HG03066 (cell line): ENCODE measurements around the gene PIGQ.
A peak's percentile ranks its signal among the peaks of the same experiment; 100 is the strongest.

Source experiments
- ATAC-seq: cut with Tn5 transposase; IDR thresholded peaks from one replicate; pipeline ENCODE4 v1.9.1; 2021; ENCODE audit warnings: low read depth; ENCODE audit not compliant: unreplicated experiment

PIGQ gene

DNA sequence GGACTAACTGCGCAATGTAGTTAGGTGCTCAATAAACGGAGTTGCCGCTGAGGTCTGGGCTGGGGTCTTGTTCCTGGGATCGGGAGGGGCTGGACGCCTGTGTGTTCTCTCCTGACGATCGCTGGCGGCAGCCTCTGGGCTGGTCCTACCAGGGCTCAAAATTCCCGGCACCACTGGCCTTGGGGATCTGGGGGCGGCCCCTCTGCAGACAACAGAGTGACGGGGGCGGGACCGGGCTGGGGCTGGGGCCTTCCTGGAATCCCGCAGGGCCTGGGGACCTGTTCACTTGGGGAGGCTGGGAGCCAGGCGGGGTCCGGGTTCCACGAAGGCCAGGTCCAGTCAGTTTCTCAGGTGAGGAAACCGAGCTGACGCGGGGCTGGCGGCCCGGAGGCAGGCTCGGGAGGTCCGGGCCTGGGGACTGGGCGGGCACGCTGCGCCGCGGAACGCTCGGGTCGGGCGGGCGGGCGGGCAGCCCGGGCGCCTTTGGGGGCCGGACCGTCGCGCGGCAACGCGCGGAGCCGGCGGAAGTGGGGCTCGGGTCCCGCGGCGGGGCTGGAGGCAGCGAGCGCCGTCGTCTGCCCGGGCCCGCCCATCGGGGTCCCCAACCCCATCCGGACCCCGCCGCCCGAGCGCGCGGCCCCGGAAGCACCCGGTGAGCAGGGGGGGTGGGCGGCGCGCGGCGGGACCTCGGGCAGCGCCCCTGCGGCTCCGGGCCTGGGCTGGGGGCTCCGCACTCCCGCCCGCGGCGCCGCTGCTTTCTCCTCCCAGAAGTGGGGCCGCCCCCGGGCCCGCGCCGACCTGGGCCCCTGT lies at the start of gene PIGQ:
Gene PIGQ, plus strand, starts transcription at position 524 of the 810 bp plus-strand sequence. CDS start 4,107 bp downstream, outside the sequence.
- ATAC-seq: no peak

DNA sequence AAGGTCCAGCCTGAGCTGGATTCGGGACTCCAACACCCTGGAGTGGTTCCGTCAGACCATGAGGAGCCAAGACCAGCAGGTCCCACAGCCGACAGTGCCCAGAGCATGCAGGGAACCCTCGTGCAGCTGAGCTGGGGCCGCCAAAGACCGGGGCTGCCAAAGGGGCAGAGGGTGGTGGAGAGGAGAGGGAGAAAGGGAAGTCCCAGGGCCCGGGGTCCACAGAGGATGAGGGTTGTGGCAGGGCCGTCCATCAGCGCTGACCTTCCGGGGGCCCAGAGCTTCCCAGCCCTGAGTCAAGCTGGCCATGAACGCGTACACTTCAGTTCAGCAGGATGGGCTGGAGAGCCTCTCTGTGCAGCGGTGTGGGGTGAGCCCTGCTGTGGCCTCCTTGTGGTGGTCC lies 48.9 kb upstream of the PIGQ start:
- ATAC-seq: no peak

DNA sequence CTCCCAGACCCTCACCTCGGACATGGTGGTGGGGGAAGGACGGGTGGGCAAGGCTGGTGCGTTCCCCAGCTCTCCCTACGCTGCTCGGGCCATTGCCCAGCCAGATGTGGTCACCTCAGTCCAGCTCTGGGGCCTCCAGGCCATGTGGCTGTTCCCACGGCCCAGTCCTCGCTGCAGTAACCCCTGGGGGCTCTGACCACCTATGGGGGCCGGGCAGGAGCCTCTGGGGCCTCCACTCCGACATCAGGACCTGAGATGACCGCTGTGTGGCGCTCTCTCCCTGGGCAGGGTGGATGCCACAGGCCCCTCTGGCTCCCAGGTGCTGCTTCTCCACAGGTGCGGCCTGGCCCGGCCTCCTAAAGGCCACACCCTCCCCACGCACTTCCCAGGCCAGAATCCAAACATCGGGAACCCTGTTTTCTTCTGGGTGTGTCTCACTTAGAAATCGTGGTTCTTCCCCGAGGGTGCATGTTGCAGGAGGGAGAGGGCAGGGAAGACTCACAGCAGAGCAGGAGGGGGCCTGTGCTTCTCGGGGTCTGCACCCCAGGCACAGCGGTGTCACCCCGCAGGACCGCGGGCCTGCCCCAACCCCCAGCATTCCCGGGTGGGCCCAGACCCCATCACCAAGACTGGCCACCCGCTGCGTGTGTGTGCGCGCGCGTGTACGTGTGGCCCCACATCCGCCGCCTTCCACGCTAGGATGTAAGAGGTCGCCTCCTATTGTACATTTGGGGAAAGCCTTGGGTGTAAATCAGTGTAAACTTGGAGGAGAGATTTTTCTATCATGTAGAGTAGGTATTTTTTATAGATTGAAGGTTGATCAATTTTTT lies 48.2 kb upstream of the PIGQ start:
- ATAC-seq: no peak

DNA sequence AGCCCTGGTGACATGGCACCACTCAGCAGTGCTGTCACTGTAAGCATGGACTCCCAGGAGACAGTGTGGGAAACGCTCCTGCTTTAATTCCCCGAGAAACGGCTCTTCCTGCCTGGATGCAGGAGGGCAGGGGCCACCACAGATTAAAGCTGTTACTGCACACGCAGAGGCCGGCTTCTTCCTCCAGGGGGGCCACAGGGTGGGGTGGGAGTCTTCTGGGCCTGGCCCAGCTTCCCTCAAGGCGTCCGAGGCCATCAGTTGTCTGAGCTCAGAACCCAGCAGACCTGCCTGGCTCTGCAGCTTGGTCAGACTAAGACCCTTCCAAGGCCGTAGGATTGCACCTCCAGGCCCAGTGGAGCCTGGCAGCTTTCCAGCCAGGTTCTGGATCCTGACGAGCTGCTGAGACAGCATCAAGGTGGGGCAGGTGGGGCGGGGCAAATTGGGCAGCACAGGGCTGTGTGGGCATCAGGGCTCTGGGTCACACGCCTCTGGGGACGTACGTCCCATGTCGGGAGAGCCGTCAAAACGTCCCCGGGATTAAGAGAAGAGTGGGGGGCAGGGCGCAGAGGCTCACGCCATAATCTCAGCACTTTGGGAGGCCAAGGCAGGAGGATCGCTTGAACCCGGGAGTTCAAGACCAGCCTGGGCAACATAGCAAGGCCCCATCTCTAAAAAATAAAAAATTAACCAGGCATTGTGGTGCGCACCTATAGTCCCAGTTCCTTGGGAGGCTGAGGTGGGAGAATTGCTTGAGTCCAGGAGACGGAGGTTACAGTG lies 47.3 kb upstream of the PIGQ start:
- ATAC-seq: no peak

DNA sequence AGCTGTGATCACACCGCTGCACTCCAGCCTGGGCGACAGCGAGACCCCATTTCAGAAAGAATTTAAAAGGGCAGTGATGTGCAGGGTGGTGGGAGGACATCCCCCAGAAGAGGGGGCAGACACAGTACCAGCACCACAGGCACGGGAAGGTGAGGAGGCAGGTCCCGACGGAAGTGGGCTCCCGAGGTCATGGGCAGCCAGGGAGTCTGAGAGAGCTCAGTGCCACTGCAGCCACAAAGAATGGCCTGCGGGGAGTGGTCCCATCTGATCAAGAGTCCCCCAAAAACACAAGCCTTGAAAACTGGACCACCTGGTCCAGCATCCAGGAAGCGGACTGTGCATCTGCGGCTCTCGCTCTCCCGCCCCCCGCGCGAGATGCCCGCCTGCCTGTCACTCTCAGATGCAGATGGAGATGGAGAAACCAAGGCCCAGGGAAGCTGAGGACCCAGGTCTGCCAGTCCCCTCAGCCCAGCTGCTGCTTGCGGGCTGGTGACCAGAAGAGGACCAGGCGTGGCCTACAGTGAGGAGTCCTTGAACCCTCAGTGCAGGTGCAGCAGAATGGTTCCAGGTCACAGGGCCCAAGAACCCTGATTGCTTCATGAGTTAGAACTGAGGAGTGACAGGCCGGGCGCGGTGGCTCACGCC lies 46.5 kb upstream of the PIGQ start:
- no peak for ATAC-seq

DNA sequence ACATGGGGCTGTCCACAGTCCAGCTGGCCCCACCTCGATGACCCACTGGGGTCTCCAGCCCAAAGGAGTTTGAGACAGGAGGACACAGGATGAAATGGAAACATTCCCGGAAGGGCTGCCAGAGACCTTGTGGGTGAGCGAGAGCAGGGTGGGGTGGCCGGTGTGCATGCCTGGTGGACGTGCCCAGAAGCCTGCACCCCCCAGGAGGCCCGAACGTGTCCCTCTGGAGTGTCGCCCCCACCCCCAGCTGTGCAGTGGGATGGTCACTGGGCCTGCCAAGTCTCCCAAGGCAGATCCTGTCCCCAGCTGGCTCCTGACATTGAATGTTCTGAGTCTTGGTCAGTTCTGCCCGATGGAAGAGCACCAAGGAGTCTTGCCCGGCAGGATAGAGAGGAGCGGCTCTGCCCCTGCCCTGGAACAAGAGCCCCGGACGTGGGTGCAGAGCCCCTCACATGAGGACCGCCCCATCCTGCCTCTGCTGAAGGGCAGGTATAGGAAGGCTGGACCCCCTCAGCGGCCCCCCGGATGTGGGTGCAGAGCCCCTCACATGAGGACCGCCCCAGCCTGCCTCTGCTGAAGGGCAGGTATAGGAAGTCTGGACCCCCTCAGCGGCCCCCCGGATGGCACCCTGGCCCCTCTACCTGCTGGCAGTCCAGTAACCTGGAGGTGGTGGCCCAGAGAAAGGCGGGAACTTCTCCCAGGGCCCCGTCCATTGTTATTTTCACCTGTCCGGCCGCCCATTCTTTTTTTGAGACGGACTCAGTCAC lies 45.3 kb upstream of the PIGQ start:
- no peak for ATAC-seq

DNA sequence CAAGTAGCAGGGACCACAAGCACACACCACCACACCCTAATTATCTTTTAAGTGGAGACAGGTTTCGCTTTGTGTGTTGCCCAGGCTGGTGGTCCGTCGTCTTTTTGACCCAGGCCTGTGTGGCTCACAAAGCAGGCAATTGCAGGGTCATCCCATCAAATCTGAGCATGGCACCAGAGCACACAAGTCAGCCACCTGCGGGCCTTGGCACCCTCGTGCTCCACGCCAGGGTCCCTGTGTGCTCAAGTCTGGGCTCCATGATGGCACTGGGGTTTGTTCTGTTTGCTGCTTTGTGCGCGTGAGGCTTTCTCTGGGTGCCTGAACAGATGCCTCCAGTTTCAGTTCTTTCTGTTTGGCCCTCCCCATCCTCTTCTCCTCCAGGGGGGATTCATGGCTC lies 44.6 kb upstream of the PIGQ start:
- ATAC-seq: no peak

DNA sequence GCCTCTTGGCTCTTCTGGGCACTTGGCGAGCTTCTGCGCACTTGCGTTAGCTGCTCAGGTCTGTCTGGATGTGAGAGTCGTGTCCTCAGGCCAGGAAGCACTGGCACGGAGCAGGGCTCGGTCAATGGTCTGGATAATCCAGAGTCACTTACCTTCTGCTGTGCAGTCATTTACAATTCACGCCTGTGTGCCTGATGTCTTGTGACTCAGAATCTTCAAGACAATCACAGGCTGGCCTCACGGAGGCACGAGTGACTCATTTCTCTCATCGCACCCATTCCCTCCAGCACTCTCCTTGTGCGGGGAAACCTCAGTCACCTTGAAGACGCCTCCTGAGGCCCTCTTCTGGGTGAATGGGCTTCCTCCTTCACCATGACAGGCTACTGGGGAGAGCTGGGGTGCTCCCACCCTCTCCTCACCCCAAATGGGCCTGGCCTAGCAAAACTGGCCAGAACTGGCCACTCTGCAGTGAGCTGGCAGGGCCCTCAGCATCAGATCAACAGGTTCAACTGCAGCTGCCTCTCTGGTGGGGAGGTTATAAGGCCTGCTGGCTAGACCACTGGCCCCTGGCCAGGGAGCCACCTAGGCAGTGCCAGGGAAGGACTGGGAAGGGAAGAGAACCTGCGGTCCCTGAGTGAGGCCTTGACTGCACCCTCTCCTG lies 44.1 kb upstream of the PIGQ start:
- no peak for ATAC-seq

DNA sequence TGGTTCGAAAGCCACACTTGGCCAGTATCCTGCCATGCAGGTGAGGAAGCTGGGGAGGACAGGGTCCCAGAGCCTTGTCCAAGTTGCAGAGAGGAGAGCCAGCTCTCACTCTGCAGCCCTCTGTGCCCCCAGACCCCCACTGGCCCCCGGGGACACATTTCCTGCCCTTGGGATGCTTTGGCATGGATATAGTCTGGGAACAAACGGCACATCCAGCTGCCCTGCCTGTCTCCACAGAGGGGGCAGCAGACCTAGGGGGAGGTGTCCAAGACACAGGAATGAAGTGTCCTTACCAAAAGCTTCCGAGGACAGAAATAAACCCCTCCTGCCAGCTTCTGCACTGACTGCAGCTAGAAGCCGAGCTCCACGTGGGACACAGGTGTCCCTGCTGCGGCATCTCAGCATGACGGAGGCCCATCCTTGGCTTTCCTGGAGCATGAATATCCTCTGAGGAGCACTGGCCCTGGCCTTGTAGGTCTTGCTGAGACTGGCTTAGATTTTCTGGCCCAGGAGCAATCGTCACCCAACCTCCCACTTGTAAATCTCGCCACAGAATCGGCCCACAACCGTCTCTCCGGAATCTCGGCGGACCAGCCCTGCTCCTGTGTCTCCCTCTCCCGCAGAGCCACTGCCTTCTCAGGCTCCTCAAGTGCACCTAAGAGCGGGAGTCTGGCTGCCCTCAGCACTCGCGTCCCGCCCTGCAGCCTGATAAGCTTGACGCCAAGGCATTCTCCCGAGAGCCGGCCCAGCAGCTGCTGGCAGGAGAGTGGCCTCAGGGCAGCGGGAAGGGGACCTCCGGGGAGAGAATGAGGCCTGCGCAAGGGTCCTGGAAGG lies 43.4 kb upstream of the PIGQ start:
- peak; percentile 3 for ATAC-seq

DNA sequence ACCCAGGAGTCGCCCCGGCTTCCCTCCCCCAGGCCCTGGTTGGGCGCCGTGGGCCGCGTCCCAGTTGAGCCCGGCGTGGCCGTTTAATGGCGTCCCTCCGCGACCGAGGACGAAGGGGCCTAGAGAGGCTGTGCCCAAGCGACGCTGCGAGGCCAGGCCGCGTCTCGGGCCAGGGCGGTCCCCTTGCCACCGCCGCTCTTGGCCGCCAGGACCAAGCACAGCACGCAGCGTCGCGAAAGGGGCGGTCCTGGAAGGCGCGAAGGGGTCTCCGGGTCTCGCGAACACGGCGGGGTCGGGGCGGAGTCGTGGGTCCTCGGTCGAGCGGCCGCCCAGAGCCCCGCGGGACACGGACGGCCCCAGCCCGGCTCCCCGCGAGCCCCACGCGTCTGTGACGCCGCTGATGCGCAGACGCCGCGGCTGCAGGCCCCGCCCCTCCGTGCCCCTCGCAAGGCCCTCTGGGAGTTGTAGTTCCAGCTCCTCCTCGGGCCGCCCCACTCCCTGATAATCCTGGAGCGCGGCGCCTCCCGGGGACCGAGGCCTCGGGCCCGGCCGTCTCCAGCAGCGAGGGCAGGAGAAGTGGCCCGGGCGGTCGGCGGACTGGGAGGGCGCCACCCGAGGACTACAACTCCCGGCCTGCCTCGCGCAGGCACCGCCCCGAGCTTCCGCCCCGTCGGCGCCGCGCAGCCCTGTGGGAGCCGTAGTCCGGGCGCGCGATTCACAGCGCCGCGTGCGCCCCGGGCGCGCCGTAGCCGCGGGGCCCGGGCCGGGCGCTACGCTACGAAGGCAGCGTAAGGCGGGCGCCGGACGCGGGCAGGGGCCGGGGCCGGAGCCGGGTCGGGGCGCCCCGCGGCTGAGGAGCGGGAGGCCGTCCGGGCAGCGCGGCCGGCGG lies 42.5 kb upstream of the PIGQ start, which contains the start of gene CAPN15:
Gene CAPN15, plus strand, starts transcription at position 698 of the 889 bp plus-strand sequence. CDS start 19,127 bp downstream, outside the sequence.
- ATAC-seq: peak; percentile 55

DNA sequence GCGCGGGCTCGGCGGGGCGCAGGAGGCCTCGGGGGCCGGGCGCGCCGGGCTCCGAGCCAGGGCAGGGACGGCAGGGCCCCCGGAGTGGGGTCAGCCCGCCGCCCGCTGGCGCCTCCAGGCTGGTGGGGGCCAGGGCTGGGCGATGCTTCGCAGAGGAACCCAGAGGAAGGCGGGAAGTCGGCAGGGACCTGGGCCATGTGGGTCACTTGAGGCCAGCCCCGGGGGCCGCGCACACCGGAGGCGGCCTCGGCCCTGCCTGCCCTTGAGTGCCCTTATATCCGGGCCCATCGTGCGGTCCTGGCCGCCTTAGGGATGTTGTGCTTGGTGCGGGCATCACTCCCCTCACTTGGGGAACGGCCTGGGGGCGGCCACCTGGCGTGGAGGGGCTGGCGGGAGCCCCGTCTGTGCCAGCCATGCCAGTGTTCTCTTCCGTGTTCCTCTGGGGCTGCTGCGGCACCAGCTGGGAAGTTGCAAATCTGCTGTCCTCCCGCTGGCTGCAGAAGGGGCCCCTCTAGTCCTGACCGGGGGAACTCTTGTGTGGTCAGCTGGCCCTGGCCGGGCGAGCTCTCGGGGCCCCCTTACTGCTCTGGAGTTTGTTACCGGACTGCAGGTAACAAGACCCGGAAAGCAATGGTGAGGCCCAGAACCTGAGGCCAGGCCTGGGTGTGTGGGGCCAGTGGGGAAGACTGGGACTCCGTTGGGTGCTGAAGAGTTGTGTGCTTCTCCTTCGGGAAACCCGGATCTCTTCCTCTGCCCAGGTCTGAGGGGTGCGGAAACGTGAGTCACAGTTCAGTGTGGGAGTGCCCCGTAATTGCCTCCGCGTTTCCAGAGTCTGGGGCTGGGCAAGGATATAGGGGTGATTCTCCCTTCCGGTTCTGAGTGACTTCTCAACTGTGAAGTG lies 41.4 kb upstream of the PIGQ start:
- no peak for ATAC-seq

DNA sequence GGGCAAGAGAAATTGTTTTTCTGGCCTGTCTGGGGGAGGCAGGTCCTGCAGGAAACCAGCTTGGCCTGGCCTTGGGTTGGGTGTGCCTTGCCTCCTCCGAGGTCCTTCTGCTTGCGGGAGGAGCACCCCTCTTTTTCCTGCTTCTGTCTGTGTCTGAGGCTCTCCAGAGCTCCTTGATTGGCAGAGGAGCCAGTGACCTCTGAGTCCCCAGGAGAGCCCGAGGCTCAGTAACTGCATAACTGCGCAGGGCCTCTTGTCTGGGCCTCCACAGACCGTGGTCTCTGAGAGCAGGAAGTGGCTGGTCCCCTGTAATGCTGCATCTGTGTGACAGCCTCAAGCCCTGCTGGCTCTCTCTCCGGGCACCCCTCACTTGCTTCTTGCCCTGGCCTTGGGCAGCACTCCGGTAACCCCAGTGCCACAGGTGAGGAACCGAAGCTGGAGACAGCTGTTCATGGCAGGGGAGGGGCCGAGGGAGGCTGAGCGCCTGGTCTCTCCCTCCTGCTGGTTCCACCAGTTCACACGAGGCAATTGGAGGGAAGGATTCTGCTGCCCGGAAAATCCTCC lies 40.7 kb upstream of the PIGQ start:
- ATAC-seq: no peak

DNA sequence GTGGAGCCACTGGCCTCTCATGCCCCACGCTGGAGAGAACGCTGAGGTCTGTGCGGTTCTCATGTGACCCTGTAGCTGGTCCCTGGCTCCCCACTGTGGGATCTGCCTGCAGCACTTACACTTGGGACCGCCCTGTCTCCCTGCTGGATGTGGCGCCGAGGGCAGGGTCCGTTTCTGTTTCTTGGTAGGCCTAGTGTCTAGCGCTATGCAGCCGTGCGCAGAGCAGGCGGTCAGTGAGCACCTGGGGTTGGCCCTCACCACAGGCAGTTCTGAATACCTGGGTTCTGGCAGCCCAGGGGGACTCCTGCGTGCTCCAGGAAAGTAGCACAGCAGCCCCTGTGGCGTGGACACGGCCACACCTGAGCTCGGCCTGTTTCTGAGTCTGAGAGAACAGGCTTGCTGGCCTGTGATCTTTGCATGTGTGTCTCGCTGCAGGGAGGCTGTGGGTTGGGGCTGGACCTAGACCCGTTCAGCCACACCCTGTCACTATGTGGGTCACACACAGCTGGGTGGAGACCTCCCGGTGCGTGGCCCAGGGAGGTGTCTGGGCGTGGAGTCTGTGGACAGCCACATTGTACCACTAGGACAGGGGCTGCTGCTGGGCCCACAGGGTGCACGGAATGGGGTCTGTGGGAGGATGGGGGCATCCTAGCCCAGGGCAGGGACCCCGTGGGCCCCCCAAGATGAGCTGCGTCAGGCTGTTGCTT lies 39.5 kb upstream of the PIGQ start:
- no peak for ATAC-seq

DNA sequence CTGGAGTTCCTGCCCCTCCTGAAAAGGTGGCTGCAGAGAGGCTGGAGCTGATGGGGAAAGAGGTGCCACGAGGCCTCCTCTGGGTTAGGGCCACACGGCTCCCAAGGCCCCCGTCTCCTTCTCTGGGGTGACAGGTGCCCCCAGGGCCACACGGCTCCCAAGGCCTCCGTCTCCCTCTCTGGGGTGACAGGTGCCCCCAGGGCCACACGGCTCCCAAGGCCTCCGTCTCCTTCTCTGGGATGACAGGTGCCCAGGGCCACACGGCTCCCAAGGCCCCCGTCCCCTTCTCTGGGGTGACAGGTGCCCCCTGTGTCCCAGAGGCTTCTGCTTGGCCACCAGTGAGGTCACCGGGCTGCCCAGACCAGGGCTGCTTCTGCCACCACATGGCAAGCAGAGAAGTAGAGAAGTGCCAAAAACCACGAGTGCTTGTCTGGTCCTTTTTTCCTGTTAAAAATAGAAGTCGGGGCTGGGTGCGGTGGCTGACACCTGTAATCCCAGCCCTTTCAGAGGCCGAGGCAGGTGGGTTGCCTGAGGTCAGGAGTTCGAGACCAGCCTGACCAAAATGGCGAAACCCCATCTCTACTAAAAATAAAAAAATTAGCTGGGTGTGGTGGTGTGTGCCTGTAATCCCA lies 38.2 kb upstream of the PIGQ start:
- ATAC-seq: no peak
